Endometrial microvascular endothelial cells (primary cell): ENCODE measurements around the gene CALHM5. TPM values are rescaled to one million over a fixed set of nuclear protein-coding genes. Genes with fewer than 3 reads are reported as not detected.

ENCODE experiments used
- in situ Hi-C: cut with HindIII; loops from 2 replicates; pipeline ENCODE4 v1.10.0; 2017; ENCODE audit warnings: low sequenced_read_pairs, low pct_unique_long_range_greater_than_20kb; ENCODE audit errors: inconsistent ontology term
- total RNA-seq: library from RNA; depleted of rRNA; stranded (reverse); fragments of >200 nt; gene quantifications from one replicate; pipeline ENCODE4 v1.2.3, GENCODE V29; 2015; ENCODE audit errors: inconsistent ontology term

Gene CALHM5
- total RNA-seq, 1 donor from 2014 or later = 3.3 TPM

DNA sequence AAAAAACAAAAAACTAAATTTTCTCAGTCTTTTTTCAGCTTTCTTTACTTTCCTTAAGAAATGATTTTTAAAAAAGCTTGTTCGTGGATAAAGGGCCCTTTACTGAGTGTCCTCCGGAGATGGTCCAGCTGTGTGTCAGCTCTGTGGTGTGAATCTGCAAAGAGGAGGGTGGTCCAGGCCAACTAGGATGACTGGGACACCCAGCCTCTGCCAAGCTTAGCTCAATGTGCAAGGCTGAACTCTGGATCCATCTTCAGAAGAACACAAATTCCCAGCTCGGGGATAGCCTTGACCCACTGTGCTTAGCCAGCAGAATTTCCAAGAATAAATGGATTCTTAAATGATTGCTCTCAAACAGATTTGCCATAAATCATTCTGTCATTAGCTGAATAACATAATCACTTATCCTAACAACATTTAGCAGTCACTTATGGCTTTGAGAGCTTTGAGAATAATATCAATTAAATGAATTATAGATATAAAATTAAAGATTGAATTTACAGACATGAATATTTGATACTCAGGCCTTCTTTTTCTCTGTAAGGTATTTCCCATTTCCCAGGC is 14.2 kb upstream of the CALHM5 start:
- in situ Hi-C loops = no loop called here

DNA sequence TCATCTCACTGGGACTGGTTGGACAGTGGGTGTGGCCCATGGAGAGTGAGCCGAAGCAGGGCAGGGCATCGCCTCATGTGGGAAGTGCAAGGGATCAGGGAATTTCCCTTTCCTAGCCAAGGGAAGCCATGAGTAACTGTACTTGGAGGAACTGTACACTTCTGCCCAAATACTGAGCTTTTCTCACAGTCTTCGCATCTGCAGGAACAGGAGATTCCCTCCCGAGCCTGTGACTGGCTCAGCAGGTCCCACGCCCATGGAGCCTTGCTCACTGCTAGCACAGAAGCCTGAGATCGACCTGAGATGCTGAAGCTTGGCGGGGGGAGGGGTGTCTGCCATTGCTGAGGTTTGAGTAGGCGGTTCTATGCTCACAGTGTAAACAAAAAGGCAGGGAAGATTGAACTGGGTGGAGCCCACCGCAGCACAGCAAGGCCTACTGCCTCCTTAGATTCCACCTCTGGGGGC is 10.4 kb upstream of the CALHM5 start:
- in situ Hi-C loops = no loop called here

DNA sequence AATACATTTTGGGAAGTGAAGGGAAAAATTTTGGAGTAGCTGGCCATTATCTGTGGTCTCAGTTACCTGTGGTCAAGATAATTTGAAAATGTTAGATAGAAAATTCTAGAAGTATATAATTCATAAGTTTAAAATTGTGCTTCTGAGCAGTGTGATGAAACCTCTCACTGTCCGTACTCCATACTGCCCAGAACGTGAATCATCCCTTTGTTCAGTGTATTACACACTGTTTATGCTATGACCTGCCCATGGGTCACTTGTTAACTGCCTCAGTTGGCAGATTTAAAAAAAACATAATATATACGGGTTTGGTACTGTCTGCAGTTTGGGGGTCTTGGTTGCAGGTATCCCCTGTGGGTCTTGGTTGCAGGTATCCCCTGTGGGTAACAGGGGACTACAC is 4.1 kb upstream of the CALHM5 start:
- in situ Hi-C loops = no loop called here

DNA sequence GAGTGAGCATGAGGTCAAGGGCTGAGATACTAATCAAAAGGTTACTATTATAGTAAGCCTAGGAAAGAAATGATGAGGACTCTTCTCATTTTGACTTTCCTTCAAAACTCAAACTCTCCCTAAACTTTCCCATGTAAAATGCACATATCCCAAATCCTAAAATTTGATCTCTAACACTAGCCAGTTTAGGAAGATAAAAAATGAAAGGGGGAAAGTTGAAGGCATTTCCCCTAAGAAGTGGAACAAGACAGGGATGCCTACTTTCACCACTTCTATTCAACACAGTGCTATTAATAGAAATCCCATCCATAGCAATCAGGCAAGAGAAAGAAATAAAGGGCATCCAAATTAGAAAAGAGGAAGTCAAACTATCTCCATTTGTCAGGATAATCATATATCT is 2.9 kb upstream of the CALHM5 start:
- in situ Hi-C loops = no loop called here

DNA sequence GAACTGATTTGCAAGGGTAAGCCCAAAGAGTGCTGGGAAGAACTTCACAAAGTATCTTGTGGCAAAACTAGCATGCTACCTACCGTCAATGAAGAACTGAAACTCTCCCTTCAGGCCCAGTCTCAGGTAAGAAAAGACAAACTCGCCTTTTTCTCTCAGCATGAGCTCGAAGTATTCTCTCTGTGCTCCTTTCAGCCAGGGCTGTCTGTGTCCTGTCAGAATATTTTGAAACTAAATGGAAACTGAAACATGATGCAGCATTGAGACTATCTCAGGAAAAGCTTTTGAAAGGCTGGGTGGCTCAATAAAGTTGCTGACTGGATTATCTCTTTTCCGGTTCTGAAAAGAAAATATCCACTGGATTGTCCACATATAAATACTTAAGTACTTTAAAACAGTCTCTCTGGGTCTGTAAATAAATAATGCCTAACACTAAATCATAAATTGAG is 696 bp downstream of the CALHM5 start:
- in situ Hi-C loops = no loop called here

DNA sequence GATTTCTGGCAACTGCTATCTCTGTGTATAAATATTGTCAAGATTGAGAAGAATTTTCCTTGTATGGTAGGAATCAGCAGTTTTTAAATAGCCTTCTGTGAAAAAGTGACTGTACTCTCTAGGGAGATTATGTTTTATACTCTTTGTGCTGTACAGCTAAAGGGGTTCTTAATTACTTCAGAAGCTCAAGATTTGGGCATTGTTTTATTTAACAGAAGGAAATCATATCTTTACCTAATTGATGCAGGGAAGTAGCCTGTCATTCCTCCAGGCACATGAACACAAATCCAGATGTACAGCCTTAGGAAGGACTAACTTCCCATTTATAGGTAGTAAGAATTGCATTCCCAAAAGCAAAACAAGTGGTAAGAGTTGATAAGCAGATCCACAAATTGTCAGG is 1.3 kb downstream of the CALHM5 start:
- in situ Hi-C loops = no loop called here

DNA sequence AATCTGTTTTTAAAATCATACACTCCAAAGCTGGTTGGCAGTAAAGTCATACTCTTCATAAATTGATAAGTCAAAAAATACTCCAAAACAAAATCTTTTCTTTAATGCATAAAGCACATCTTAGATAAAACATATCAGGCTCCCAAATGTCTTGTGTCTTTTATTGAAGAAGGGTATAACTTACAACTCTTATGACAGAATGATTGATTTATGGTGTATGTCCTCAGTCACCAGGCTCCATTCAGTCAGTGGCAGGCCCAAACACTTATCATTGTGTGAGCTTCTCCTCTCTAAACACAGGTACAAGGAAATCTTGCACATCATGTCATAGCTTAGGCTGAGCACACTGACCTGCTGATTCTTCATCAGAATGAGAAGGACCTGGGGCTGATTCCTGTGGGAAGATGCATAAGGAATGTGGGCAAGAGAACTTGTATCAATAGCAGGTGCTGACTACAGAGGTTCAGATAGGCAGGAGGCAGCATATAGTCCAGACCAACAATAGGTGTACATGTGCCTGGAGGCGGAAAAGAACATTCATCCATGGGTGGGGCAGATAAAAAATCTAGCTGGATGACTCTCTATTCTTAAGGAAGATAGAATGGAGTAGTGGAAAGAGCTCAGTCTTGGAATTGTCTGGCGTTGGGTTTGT is 1.9 kb downstream of the CALHM5 start:
- in situ Hi-C loops = no loop called here

DNA sequence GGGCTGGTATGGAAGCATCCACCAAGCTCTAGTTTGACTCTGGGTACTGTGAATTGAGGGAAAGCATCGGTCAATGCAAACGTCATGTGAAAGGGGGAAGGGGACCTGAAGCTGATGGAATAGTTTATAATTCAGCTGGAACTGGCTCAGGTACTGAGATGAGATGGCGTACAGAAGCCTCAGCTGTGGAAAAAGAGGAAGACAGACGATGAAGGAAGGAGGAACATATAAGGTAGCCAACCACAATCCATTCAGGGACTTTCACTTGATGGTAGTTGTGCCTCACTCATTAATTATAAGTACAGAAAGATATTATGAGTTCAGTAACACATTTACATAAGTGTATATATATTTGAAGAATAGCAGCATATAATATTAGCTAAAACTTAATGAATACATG is 2.7 kb downstream of the CALHM5 start:
- in situ Hi-C loops = no loop called here

DNA sequence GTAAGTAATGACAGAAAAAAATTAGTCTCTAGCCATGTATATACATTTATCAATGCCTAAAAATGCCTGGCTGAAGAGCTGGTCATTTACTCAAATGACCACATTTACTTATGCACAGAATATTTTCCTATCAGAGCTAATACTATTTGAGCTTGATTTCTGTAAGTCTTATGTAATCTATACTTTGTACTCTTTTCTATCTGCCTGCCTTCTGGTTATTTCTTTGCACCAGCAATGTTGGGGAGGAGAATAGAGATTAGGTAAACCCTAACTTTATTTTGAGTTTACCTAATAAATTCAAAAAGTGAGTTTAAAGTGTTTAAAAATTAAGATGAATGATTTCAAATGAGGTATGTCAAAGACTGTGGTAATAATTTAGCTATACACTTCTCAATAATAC is 3.7 kb downstream of the CALHM5 start:
- in situ Hi-C loops = no loop called here

DNA sequence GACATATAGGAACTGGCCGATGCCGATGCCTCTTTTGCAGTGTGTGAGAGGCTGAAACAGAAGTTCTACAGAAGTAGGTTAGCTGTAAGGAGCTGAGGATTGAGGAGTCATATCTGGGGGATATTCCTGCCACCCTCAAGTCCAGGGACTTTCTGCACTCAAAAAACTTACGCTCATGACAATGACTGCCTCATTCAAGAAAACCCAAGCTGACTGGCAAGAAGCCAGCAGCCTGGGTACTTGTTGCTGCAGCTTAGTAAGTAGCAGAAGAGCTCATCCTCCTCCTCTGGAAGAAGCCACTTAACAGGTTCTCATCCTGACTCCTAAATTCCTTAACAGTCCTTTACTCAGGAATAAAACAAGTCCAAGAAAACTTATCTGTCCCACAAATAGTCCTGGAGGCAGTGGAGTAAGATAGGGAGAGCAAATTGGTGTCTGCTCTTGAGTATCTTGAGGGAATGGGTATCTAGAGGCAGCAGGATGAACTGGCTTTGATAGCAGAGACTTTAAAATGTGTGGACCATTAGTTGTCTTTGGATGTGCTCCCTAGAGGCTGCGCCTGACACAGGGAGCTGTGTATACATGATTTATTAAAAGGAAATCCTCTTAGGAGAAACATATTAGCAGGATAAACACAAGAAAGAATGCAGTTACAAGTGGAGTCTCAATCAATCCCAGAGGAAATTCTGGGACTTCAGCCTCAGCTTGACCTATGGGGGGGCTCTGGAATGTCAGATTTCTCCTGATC is 7.4 kb downstream of the CALHM5 start:
- in situ Hi-C loops = no loop called here

DNA sequence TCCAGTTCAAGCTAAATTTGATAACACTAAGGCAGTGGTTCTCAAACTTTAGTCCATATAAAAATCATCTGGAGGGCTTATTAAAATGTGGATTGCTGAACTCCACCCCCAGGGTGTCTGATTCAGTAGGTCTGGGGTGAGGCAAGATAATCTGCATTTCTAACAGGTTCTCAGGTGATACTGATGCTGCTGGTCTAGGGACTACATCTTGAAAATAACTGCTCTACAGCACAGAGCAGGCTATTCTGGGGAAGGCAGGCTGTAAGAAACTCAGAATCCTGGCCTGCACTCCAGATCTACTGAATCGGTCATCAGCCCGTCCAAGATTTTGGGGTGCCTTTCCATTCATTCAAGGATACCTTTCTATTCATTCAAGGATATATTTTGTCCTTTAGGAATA is 11.5 kb downstream of the CALHM5 start:
- in situ Hi-C loops = no loop called here

DNA sequence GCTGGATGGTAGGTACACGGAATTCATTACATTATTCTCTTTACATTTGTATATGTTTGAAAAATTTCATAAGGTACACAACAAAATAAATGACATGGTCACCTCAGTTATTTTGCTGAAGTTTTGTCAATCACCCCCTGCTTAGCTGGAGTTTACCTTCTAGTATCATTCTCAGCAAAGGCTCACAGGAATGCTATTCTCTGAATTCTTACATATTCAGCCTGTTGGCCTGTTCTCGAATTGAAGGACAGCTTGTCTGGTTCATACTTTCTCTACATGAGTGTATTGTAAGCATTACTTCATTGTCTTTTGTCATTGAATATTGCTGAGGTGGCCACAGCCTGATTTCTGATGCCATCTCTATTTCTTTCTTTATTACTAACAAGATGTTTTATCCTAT is 12.8 kb downstream of the CALHM5 start:
- in situ Hi-C loops = no loop called here

DNA sequence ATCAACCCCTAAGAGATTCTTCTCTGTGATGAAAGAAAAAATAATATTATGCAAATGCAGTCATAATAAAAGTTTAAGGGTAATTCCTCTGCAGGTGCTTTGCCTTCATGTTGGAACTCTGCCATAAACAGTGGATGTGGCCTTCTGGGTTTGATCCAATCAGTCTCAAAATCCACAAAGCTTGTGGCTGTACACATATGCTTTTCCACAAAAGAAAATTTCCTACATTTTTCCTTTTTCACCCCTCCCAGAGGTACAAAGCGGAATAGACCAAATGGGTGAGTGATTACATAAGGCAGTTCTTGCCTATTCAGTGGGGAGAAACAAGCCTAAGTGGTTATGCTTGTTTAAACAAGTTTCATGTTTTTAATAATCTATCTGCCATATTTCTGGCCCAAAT is 16.7 kb downstream of the CALHM5 start:
- in situ Hi-C loops = no loop called here

DNA sequence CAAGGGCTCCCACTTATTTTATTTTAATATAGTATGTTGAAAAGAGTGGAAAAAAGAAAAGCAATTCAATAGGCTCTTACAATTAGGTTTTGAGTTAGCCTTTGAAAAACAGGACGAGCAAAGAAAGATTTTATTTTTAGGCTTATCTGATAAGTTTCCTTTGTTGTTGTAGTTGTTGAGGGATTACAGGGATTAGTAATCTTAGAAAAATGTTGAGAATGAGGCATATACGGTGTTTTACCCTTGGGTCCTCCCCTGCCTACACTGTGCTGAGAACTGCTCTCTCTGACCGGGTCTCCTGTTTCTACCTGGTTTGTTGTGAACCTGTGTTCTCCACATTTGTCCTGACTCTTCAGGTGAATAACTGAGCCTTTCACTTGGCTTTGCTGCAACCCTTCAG is 17.3 kb downstream of the CALHM5 start:
- in situ Hi-C loops = no loop called here

DNA sequence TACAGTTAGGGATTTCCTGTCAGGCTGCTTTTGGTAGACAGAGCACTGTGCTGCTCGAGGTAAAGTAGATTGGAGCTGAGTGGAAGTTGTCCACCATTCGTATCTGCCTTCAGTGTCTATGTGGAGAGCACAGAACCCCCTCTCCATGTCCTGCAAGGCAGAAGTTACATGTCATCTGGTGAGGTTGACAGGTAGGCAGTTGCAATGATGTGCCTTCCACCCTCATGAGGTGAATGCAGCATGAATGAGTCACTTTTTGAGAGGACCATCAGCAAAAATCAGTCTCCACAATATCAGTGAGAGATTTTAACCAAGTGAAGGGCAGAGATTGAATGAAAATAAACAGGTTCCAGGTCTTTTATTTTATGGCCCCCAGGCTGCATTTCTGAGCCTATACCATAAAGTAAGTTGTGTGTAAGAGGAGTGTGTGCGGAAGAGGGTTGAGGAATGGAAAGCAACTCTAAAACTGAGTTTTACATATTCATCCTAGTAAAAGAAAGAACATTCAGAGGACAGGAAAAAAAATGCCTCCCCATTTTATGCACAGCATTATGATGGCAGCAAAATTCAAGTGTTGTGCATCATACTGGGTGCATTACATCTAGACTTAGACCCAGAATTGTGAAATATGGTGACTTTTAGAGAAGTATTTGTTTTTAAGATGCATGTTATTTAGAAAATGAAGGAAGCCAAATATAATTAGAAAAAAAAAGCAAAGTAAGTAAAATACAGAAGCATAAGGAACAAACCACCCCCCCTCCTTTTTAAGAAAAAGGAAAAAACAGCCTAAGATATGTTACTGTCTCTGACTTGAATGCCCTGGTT is 18.2 kb downstream of the CALHM5 start:
- in situ Hi-C loops = no loop called here

DNA sequence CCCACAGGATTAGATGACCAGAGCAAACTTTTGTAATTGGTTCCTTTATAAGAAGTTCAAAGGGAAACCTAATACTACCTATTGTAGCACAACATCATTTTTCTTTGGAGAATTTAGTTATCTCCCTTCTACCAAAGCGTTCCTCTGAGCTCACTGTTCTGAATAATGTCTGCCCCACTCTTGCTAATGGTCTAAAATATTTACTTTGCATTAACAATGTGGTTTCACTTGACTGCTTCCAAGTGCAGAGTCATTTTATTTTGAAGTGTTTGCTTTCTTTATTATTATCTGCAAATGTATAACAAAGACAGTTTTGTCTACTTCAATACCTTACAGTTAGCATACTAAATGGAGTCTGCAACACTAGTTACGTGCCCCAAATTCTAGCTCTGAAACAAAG is 19.0 kb downstream of the CALHM5 start:
- in situ Hi-C loops = no loop called here

DNA sequence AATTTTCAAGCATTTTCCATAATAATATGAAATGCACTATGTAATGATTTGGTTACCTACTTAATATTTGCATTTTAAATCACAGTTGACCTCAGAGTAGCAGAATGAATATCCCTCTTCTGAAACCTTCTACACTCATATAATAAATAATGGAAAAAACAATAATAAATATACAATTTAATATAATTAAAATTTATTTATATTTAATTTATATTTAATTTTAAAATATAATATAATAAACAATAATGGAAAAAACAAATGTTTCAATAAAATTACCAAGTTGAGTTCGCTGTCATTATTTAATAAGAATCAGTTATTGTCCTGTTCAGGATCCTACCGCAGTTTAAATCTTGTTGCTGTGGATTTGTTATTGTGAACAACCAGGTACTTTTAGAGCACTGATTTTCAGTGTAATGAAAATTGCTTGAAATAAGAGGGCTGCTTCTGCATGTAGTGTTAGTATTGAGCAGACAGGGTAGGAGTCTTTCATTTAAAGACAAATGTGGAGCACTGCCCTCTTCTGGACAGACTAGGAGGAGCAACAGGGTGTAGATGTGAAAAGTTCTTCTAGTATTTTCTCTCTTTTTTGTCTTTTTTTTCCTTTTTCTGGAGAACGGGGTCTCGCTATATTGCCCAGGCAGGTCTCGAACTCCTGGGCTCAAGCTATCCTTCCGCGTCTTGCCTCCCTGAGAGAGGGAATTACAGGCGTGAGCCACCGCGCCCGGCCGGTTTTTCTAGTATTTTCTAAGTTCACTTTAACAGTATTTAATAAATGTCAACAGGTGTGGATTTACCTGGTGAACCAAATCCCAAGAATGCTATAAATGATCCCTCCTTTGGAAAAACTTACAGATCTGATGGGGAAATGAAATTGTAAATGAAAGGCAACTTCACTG is 20.5 kb downstream of the CALHM5 start:
- in situ Hi-C loops = no loop called here

DNA sequence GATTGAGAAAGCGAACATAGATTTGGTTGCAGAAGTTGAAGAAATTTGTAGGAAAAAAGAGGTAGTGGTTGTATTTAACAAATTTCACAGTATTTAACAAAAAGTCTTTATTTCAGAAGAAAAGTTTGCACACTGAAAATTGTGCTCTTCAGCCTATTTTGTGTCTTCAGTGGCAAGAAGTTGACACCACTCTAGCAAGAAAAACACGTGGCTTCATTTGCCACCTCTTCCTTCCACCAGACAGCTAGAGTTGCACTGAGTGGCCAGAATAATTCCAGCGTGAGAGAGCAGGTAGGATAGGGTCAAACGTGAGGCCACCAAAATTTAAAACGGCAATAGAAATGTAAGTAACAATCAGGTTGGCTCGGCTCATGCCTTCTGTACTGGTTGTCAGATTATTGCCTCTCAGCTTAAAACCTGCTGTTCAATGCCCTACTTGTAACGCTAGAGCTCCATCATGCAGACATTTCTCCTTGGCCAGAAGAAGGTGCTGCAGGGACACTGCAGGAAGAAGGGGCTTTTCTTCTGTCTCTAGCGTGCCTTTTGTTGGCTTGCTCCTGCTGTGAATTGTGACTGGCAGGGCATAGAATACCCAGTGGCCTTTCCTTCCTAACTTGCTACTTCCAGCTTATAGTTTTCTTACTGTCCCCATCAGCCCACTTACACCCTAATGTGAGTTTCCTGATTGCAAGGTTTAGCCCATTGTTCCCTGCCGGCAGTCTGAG is 22.0 kb downstream of the CALHM5 start:
- in situ Hi-C loops = no loop called here
